NCI-H2107 (cell line): ENCODE measurements around the gene IGF2R.

Experiments
- DNase-seq: peaks from one replicate; lab custom pipeline; 2025; lab: John Stamatoyannopoulos, UW

Gene IGF2R

DNA sequence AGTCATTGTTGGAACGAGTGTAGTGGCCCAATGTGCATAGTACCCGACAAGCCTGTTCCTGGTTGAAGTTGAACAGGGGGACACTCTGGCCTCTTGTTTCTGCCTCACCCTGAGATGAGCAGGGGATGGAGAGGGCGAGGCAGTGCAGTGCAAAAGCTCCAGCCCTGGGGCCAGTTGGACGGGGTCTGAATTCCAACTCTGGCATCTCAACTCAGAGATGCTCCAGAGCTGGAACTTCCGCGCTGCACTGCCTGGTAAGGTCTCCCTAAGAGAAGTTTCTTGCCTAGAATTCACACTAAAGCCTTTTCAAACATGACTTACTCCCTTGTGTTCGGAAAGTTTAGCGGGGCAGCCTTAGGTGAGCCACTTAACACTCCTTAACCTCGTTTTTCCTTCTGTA is 80.5 kb downstream of the IGF2R start:
- no peak for DNase-seq

DNA sequence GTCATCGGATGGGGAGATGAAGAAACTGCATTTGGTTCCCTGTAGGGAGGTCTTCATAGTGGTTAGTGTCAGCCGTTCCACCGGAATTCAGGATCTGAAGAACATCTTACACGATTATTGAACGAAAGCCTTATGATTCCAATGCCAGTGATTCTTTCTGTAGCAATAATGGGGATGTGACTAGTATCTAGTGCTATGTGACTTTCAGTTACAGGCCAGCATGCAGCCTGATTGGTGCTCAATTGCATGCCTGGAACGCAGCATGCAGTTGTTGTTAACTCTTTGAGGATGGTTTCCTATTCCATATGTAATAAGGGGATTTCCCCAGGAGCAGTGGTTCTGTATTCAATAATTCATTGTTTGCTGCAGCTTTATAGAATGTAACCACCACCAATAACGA is 81.1 kb downstream of the IGF2R start:
- DNase-seq = no peak

DNA sequence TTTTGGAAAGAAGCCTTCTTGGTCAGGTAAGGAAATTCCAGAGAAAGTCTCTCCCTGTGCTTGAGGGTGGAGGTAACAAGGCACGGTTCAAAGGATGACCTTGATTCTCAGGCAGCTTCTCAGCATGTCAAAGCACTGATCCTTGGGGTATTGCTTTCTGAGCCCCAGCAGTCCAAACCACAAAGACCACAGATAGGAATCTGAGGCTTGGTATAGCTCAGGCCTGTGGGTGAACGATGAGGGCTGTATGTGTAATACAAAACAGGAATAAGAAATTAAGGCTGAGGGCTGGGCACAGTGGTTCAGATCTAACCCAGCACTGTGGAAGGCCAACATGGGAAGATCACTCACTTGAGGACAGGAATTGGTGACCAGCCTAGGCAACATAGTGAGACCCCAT is 82.5 kb downstream of the IGF2R start:
- DNase-seq = no peak

DNA sequence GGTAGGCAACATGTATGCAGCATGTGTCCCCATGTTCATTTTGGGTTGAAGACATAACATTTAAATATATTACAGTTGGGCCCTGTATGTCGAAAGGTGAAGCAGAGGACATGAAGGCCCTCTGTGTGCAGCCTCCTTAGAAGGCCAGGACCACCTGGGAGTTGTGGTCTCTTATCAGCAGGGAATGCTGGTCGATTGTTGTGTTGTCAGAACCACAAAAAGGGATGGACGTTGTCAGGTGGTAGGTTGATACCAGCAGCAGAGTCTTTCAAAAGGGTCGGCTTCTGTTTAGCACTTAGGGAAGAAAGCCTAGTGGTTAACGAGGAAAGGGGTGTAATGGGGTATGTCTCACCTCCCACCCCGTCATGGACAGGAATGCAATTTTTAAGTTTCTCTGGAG is 85.4 kb downstream of the IGF2R start:
- DNase-seq = no peak

DNA sequence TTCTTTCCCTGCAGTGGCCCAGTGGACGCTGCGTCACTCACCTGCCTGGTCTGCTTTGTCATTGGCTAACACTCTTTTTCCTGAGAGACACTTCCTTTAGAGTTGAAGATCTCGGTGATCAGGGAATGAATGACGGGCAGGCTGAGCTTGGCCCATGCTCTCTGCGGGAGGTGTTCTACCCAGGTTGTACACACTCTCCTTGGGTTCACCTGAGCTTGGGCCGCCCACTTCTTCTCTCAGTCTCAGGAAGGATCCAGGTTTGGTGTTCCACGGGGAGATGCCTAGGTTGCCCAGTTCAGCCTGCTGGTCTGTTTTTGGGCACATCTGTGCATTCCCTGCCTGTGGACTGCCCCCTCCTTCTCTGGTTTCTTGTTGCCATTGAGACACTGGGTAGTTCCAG is 86.0 kb downstream of the IGF2R start:
- no peak for DNase-seq

DNA sequence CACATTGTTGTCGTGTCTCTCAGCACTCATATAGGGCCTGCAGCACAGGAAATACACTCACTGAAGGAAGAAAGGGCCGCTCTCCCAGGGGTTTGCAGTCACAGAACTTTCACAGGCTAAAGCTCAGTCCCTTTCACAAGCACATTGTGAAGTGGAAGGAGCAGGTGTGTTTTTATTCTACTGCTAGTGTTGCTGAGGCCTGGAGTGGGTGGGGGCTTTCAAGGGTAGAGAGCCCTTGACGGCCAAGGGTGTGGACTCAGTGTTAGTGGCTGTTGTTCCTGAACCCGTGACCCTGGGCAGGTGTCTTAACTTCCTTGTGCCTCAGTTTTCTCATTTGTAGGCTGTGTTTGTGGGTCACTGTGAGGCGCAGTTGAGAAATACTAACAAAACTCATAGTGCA is 86.5 kb downstream of the IGF2R start:
- DNase-seq = peak; percentile 36

DNA sequence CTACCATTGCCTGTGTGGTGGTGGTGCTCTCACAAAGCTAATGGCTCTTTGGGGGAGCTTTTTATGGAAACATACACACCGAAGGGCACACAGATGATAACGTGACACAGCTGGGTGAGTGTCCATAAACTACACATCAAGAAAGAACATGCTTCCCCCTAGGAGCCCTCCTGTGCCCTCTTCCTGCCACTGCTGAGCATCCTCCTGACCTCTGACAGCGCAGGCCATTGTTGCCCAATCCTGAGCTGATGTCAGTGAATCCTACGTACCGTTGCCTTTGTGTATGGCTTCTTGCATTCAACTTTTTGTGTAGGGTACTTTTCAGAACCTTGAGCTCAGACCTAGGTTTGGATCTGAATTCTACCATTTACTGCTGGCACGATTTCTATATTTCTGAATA is 86.9 kb downstream of the IGF2R start:
- DNase-seq = no peak

DNA sequence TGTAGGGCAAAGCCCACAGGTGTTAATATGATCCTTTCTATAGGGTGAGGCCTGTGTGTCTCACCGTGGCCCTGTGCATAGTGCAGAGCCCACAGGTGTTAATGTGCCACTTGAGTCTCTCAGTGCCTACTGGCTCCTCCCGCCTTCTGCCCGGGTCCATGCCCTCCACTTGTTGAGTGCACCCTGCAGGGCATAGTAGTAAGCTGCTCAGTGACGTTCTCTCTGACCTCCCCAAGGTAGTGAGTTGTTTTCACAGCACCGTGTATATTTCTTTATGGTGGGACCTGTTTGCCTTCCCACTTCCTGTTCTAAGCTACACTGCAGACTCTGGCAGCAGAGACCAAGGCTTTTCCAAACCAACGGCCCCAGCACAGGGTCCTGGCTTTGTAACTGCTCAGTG is 88.2 kb downstream of the IGF2R start:
- DNase-seq = no peak

DNA sequence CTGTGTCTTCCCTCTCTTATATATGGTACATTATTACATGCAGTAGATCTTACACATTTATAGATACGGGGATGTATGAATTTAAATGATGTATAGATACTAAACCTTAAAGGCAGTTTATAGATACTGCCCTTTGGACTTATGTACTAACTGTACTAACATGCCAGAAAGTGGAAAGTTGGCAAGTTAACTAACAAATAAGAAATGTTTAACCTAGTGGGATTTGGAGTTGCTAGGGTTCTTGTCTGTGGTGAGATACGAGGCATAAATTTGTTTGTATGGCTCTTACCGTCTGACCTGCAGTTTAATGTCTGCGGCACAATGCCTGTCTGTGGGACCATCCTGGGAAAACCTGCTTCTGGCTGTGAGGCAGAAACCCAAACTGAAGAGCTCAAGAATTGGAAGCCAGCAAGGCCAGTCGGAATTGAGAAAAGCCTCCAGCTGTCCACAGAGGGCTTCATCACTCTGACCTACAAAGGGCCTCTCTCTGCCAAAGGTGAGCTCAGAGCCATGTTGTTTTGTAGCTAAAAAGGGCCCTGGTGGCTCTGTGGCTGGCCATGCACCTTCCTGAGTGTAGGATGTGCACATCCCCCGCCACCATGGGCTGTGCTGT is 89.8 kb downstream of the IGF2R start:
- DNase-seq = no peak

DNA sequence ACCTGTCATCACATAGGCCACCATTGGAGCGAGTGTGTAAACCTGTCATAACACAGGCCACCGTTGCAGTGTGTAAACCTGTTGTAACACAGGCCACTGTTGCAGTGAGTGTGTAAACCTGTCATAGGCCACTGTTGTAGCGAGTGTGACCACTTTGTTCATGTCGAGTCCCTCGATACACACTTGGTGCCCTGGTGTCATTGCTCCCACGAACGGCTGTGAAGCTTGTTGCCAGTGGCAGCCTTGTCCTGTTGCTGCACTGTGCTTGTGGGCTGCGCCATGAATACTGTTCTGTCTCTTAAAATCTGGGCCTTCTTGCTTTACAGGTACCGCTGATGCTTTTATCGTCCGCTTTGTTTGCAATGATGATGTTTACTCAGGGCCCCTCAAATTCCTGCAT is 91.3 kb downstream of the IGF2R start:
- DNase-seq = no peak

DNA sequence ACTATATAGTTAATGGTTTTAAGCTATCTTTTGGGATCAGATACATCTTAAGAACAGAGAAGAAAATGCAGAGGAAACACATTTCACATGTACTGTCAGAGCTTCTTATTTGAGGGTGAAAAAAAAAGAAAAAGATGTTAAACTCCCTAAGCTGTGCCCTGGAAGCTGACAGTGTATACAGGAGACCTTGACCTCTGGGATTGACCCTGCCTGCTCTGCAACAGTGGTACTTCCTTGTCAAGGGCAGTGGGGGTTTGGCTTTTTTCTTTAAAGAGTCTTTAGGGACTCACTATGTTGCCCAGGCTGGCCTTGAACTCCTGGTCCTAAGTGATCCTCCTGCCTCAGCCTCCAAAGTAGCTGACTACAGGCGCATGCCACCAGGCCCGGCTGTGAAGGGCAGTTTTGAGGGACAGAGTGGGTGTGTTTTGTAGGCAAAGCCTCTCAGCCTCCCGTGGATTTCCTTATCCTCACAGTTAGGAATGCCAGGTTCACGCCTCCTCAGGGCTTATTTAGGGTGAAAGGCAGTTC is 92.1 kb downstream of the IGF2R start:
- no peak for DNase-seq

DNA sequence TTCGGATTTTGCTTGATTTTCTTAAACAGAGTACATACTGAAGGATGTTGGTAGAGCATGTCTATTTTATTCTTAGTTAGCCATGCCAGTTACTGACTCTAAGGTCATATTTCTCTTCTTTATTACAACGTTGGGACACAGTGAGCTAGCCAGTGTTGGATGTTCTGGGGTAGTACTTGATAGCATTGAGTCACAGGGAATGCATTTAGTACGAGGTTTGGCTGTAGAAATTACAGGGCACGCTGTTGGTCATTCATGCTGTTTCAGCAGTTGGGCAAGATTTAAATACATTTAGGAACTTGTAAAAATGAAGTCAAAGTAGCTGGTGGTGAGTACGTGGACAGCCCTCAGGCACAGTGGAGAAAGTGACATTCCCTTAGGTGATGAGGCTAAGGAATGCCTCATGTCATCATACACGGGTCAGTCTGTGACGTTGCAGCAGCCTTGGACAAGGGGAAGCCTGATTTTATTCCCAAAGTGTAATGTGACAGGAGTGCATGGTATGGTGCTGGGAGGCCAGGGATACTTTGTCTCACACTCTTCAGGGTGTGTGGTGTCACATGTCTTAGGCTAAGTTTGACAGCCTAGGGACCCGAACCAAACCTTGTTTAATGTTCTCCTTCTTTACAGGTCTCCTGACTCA is 95.0 kb downstream of the IGF2R start:
- DNase-seq = no peak

DNA sequence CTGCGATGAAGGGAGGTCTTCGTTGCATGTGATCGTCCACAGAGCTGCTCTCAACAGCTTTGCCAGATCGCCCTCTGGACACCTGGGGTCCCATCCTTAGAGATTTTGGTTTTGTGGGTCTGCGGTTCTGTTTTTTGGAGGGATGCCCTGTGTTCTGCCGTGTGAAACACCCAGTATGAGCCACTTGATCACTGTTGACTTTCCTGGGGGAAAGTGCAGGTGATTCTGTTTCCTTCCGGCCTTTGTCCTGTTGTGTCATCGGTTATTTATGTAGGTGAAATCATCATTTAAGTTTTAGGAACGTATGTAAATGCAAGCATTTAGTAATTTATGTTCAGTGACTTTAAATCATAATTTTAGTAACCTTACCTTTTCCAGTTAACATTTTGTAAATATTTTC is 96.3 kb downstream of the IGF2R start:
- no peak for DNase-seq

DNA sequence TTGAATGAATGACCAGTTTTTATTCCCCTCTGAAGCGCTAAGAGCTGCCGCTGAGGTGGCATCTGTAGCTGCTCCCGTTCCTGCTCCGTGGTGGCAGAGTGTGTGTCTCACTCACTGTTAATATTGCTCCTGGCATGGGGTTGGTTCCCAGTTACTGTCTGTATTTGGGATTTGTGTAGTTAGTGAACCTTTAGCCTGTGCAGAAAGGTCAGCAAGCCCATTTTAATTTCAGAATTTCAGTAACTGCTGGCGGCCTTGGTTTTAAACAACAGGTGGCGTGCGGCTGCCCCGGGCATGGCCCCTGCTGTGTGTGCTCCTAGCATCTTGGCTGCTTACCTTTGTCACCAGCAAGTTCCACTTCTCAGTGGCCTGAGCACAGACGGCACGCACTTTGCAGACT is 98.7 kb downstream of the IGF2R start:
- no peak for DNase-seq

DNA sequence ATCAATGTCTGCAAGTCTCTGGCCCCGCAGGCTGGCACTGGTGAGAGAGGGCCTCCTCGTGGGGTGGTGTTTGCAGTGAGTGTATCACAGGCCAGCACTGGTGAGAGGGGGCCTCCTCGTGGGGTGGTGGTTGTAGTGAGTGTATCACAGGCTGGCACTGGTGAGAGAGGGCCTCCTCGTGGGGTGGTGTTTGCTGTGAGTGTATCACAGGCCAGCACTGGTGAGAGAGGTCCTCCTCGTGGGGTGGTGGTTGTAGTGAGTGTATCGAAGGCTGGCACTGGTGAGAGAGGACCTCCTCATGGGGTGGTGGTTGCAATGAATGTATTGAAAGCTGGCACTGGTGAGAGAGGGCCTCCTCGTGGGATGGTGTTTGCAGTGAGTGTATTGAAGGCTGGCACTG is 99.5 kb downstream of the IGF2R start:
- no peak for DNase-seq

DNA sequence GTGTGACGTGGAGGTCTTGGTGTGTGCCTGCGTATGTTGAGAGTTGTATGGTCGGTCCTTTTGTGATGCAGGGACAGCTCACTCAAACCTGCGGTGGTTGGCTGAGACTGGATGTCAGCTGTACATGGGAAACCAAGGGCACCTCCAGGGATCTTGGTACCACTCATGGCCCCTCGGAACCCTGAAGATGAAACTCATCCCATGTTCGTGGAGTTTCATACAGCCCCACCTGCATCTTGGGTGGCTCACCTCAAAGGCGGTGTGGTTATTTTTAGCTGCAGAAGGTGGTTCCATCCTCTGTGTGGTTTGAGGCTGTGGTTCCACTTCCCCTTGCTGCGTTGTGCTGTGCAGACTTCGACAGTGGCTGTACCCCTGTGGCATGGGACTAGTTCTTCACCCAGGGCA is 100.2 kb downstream of the IGF2R start:
- DNase-seq = no peak

DNA sequence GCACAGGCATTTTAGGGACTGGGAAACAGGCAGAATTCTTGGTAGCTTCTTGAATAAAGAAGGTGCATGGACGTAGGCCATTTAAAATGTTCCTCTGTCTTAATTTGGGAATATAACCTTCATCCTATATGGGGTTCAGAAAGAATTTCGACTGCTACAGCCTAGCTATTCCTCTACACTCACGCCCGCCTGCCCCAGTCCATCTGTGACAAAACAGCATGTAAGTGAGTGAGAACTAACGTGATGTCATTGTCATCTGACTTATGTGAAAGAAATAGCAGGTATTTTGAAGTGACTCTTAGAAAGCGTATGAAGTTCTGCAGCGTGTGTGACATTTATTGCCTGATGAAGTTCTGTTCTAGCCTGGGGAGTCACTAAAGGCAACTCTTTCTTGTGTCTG is 100.6 kb downstream of the IGF2R start:
- DNase-seq = no peak

DNA sequence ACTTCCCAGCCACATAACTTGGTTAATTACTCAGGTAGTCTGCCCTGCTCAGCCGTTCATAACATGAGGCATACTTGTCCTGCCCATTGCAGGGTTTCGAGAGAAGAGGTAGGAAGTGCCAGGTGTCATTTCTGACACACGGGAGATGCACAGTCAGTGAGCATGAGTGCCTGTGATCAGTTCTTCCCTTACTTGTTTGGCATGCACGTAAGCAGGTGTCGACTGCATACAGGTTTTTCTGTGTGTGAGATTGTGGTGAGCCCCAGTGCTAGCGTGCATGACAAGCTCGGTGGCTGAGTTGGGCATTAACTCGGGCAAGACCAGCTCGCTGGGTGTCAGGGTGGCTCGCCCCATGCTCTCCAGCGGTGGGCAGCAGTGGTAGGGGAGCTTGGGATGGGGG is 101.5 kb downstream of the IGF2R start:
- no peak for DNase-seq

DNA sequence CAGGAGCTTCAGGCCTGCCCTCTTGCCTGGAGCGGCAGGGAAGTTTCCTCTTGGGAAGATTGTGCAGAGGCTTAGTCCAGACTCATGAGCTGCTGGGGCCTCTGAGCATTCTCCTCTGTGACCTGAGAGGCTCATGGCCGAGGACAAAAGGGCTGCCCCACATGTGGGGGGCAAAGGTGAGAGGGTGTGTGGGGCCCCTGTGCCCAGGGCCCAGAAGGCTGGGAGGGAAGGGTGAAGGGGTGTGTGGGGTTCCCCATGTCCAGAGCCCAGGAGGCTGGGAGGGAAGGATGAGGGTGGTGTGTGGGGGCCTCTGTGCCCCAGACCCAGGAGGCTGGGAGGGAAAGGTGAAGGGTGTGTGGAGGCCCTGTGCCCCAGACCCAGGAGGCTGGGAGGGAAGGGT is 101.9 kb downstream of the IGF2R start:
- no peak for DNase-seq

DNA sequence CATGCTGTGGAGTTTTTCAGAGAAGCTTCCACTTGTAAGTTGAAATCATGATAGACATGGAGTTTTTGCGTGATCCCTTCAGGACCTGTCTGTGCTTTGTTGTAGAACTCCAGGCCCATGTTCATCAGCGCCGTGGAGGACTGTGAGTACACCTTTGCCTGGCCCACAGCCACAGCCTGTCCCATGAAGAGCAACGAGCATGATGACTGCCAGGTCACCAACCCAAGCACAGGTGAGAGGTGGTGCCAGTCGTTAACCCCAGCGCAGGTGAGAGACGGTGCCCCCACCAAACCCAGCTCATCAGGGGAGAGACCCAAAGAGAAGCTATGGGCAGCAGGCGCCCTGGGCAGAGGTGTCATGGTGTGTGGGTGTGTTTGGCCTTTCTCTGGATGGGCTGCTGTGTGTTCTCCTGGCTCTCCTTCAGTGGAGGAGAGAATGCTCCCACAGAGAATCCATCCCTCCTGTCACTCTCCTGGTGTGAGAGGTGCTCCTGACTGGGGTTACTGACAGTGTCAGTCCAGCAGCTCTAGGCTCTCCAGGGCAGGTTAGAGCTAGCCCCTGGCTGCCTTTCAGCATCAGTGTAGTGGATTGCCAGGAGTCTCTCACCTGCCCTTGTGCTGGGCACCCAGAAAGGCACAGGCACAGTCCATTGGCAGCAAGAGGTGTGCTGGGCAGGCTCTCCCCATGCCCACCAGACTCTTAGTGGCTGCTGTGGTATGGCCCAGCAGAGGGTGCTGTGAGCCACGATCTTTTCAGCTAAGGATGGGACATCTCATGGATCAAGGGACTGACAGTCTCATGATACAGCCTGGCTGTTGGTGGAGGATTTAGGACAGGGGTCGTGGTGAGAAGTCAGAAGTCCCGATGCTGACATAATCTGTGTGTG is 103.2 kb downstream of the IGF2R start:
- DNase-seq = no peak

DNA sequence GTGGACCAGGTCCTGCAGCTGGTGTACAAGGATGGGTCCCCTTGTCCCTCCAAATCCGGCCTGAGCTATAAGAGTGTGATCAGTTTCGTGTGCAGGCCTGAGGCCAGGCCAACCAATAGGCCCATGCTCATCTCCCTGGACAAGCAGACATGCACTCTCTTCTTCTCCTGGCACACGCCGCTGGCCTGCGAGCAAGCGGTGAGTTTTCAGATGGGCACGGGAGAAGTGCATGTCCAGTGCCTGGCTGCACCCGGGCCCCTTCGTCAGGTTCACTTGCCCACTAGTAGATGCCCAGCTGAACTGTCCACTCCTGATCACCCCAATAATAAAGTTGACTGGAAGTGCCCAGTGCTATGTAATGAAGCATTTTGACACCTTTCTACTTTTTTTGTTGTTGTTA is 104.4 kb downstream of the IGF2R start:
- DNase-seq = no peak

DNA sequence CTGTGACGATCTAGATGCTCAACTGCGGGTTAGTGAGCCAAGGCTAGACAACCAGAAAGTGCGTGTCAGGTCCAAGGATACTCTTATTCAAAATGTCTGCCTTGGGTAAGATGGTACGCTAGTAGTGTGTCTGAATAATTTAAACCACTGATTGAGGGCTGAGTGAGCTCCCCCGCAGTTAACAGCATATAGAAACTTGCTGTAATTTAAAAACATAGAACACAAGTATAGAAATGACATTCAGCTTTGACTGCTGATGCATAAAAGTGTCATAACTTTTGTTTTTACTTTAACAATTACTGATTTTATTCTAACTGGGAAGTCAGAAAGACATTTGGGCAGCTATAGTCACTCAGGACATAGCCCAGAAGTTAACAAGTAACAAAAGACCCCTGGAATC is 107.1 kb downstream of the IGF2R start:
- no peak for DNase-seq

DNA sequence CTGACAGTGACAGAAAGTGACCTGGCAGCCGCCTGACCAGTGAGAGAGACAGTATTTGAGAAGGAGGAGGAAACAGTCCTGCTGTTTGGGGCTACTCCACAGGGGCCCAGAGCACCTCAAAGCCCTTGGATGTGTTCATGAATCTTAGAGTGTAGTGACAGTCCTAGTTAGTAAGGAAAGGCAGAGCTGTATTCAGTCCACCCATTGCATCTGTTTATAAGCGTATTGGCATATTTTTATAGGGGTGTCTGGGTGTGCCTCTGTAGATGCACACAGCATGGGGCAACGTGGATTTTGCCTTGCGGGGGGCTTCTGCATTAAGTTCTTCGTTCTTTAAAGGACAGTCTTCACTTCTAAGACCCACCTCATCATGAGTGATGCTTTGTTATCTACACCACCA is 108.1 kb downstream of the IGF2R start:
- no peak for DNase-seq
